ENCODE measurements around the gene SAP25.

GRCh38 chr7:100611983-100612729, 38.5 kb upstream of the SAP25 start, which contains the start of gene MOSPD3:
- peak; percentile 83 to 94 for TF ChIP-seq POLR2A (IDR thresholded peaks at IDR 0.05)
- peak in 2 of 6 experiments; percentile 11 to 30 for TF ChIP-seq CTCF (IDR thresholded peaks at IDR 0.05)

Measured in adrenal gland (tissue), 5 donors.